Stomach (tissue), 4 donors: ENCODE measurements around the gene CLCNKA.

ENCODE experiments used
- CTCF ChIP-seq, 7 experiments: fragments of 450-650 bp in 4 of 7; fragments of 200-600 bp in 3 of 7; sonication (generic) in 3 of 7; IDR thresholded peaks; one replicate each; pipeline ENCODE4 v1.5.1; 2016 to 2019; ENCODE audit warnings: antibody characterized with exemption in 7 of 7, control low read depth in 2 of 7, mild to moderate bottlenecking in 1 of 7
- POLR2A ChIP-seq, 4 donors: fragments of 450-650 bp; IDR thresholded peaks; one replicate each; pipeline ENCODE4 v1.6.1; 2016; ENCODE audit warnings: antibody characterized with exemption in 4 of 4, control low read depth in 2 of 4, mild to moderate bottlenecking in 1 of 4, moderate library complexity in 1 of 4

GRCh38 chr1:16028237-16029002, 6.6 kb downstream of the CLCNKA start:
- TF ChIP-seq CTCF (IDR thresholded peaks at IDR 0.05) (no peak), POLR2A (IDR thresholded peaks at IDR 0.05) (no peak)
